Measurements from ENCODE around the gene COBL. TPM values are rescaled to one million over a fixed set of nuclear protein-coding genes. Genes with fewer than 3 reads are reported as not detected.
A peak's percentile ranks its signal among the peaks of the same experiment; 100 is the strongest.

The COBL gene
- total and polyA plus RNA-seq, 9 of the 15 experiments (the other 6 are each of a cell fraction or from before 2014, with no cell fraction given): 0.01 to 2.4 (median 0.09) TPM; not detected in 3

DNA sequence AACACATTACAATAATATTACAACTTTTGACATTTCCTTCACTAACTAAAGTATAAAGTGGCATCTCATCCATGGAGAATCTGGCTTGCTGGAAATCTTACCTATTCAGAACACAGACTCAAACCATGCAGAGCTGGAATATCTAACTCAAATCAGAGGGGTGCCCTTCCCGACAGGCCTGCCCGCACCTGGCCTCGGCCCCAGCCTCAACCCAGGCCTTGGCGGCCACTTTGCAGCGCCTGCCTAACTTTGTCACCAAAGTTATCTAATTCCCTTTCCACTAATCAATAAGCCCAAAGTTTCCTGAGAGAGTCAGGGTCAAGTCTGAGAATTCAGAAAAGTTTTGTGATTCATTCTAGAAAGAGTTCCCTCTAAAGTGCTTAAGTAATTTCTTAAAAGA lies 212.9 kb downstream of the COBL start:
- H3K4me1 ChIP-seq (replicated peaks in 1 of 2; ENCODE audit: control insufficient read depth in 2 of 2, insufficient read depth in 2 of 2, low read length in 2 of 2): no peaks in the 10 kb centered on the region
- in situ Hi-C loops (cut with MboI) (no loop called here), intact Hi-C loops (cut with micrococcal nuclease) (no loop called here)
- BruUV-seq (replicated peaks): no TSS peak
- no peak overlapping the region for H3K4me2 ChIP-seq (ENCODE audit: insufficient read depth, low read length)
- H3K9me1 ChIP-seq (ENCODE audit: control insufficient read depth, insufficient read depth, low read length): no peaks in the 10 kb centered on the region
- DNase-seq (ENCODE audit: extremely low read depth in 1 of 4, low spot score in 3 of 4) (no peak), ATAC-seq (no peak), FAIRE-seq (no peak)
- no peaks in the 10 kb centered on the region for H3K36me3 ChIP-seq (ENCODE audit: control insufficient read depth, insufficient read depth, low read length)
- ChIA-PET POLR2A (no interaction called here), CTCF (ENCODE audit: low intra/inter-chr PET ratio) (no interaction called here)
- peaks cover 0 to 13% of the 10 kb centered on the region in 2 experiments; a peak in 2 of 5 replicates for H3K27me3 ChIP-seq (ENCODE audit: control insufficient read depth in 2 of 2, insufficient read depth in 2 of 2, low read length in 2 of 2)
- TF ChIP-seq FOXK2 (conservative IDR thresholded peaks at IDR 0.05 in 1 of 2, IDR thresholded peaks at IDR 0.05 in 1 of 2; ENCODE audit: low read depth in 2 of 2) (no peak), POLR3A (IDR thresholded peaks at IDR 0.05; ENCODE audit: borderline replicate concordance, extremely low read depth, insufficient read depth, insufficient read length) (no peak), ZNF174 (CRISPR knock-in tag; IDR thresholded peaks at IDR 0.05) (no peak), KDM4B (IDR thresholded peaks at IDR 0.05; ENCODE audit: borderline replicate concordance in 2 of 2, low read depth in 1 of 2) (no peak), ZNF696 (CRISPR knock-in tag; conservative IDR thresholded peaks at IDR 0.05) (no peak), NFIC (IDR thresholded peaks at IDR 0.05) (no peak)
- TF ChIP-seq, protein P1, sequence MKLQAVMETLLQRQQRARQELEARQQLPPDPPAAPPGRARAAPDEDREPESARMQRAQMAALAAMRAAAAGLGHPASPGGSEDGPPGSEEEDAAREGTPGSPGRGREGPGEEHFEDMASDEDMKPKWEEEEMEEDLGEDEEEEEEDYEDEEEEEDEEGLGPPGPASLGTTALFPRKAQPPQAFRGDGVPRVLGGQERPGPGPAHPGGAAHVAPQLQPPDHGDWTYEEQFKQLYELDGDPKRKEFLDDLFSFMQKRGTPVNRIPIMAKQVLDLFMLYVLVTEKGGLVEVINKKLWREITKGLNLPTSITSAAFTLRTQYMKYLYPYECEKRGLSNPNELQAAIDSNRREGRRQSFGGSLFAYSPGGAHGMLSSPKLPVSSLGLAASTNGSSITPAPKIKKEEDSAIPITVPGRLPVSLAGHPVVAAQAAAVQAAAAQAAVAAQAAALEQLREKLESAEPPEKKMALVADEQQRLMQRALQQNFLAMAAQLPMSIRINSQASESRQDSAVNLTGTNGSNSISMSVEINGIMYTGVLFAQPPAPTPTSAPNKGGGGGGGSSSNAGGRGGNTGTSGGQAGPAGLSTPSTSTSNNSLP (IDR thresholded peaks at IDR 0.05; ENCODE audit: borderline replicate concordance, low read depth, low read length): no peak
- TF ChIP-seq, protein P2, sequence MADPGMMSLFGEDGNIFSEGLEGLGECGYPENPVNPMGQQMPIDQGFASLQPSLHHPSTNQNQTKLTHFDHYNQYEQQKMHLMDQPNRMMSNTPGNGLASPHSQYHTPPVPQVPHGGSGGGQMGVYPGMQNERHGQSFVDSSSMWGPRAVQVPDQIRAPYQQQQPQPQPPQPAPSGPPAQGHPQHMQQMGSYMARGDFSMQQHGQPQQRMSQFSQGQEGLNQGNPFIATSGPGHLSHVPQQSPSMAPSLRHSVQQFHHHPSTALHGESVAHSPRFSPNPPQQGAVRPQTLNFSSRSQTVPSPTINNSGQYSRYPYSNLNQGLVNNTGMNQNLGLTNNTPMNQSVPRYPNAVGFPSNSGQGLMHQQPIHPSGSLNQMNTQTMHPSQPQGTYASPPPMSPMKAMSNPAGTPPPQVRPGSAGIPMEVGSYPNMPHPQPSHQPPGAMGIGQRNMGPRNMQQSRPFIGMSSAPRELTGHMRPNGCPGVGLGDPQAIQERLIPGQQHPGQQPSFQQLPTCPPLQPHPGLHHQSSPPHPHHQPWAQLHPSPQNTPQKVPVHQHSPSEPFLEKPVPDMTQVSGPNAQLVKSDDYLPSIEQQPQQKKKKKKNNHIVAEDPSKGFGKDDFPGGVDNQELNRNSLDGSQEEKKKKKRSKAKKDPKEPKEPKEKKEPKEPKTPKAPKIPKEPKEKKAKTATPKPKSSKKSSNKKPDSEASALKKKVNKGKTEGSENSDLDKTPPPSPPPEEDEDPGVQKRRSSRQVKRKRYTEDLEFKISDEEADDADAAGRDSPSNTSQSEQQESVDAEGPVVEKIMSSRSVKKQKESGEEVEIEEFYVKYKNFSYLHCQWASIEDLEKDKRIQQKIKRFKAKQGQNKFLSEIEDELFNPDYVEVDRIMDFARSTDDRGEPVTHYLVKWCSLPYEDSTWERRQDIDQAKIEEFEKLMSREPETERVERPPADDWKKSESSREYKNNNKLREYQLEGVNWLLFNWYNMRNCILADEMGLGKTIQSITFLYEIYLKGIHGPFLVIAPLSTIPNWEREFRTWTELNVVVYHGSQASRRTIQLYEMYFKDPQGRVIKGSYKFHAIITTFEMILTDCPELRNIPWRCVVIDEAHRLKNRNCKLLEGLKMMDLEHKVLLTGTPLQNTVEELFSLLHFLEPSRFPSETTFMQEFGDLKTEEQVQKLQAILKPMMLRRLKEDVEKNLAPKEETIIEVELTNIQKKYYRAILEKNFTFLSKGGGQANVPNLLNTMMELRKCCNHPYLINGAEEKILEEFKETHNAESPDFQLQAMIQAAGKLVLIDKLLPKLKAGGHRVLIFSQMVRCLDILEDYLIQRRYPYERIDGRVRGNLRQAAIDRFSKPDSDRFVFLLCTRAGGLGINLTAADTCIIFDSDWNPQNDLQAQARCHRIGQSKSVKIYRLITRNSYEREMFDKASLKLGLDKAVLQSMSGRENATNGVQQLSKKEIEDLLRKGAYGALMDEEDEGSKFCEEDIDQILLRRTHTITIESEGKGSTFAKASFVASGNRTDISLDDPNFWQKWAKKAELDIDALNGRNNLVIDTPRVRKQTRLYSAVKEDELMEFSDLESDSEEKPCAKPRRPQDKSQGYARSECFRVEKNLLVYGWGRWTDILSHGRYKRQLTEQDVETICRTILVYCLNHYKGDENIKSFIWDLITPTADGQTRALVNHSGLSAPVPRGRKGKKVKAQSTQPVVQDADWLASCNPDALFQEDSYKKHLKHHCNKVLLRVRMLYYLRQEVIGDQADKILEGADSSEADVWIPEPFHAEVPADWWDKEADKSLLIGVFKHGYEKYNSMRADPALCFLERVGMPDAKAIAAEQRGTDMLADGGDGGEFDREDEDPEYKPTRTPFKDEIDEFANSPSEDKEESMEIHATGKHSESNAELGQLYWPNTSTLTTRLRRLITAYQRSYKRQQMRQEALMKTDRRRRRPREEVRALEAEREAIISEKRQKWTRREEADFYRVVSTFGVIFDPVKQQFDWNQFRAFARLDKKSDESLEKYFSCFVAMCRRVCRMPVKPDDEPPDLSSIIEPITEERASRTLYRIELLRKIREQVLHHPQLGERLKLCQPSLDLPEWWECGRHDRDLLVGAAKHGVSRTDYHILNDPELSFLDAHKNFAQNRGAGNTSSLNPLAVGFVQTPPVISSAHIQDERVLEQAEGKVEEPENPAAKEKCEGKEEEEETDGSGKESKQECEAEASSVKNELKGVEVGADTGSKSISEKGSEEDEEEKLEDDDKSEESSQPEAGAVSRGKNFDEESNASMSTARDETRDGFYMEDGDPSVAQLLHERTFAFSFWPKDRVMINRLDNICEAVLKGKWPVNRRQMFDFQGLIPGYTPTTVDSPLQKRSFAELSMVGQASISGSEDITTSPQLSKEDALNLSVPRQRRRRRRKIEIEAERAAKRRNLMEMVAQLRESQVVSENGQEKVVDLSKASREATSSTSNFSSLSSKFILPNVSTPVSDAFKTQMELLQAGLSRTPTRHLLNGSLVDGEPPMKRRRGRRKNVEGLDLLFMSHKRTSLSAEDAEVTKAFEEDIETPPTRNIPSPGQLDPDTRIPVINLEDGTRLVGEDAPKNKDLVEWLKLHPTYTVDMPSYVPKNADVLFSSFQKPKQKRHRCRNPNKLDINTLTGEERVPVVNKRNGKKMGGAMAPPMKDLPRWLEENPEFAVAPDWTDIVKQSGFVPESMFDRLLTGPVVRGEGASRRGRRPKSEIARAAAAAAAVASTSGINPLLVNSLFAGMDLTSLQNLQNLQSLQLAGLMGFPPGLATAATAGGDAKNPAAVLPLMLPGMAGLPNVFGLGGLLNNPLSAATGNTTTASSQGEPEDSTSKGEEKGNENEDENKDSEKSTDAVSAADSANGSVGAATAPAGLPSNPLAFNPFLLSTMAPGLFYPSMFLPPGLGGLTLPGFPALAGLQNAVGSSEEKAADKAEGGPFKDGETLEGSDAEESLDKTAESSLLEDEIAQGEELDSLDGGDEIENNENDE (IDR thresholded peaks at IDR 0.05; ENCODE audit: low read depth, low read length): no peak
- H4K20me1 ChIP-seq (replicated peaks; ENCODE audit: control insufficient read depth, insufficient read depth, low read length): no peaks in the 10 kb centered on the region
- H3K9me3 ChIP-seq (replicated peaks; ENCODE audit: control insufficient read depth, insufficient read depth, low read depth, low read length): no peaks in the 10 kb centered on the region
- no peaks in the 10 kb centered on the region for H3K79me2 ChIP-seq (ENCODE audit: control insufficient read depth, insufficient read depth, low read length)
- WGBS (ENCODE audit: insufficient coverage, low coverage, missing lambda C conversion rate): 0% methylated on average over 5 of the region's 5 CpGs
- no peak overlapping the region for H3K27ac ChIP-seq (ENCODE audit: extremely low read depth, low read depth, low read length)
- H2AFZ ChIP-seq (ENCODE audit: low read depth, low read length): no peak overlapping the region
- H3K4me3 ChIP-seq: no peak overlapping the region
- 0 out of 4 replicates have a peak overlapping the region, but pooled peaks of 1 of the 2 experiments have one; percentile 28 for H3K9ac ChIP-seq (ENCODE audit: insufficient read depth in 1 of 2, low read depth in 2 of 2, low read length in 2 of 2)
